Cardiac muscle cell (in vitro differentiated cells and primary cell): ENCODE data around the gene SLC29A3. TPM values are rescaled to one million over a fixed set of nuclear protein-coding genes. Genes with fewer than 3 reads are reported as not detected.

Source experiments
- DNase-seq, 2 donors: peaks; one replicate each; pipeline versions ENCODE4 v3.0.0 to v3.0.0-alpha.2; 2010 to 2017; ENCODE audit warnings: low read depth in 1 of 2, low spot score in 1 of 2
- H3K27ac ChIP-seq: fragments of 200-600 bp; sonication (generic); 2 replicates; pipeline ENCODE4 v1.5.1; 2016
- H3K27me3 ChIP-seq: fragments of 200-600 bp; sonication (generic); 2 replicates; pipeline ENCODE4 v1.6.0; 2016; ENCODE audit warnings: control low read depth
- H3K36me3 ChIP-seq: fragments of 200-600 bp; sonication (generic); 2 replicates; pipeline ENCODE4 v1.5.1; 2016; ENCODE audit warnings: control low read depth
- H3K4me1 ChIP-seq: fragments of 200-600 bp; sonication (generic); 2 replicates; pipeline ENCODE4 v1.8.1; 2017; ENCODE audit warnings: low read depth, mild to moderate bottlenecking, mixed run types
- H3K4me3 ChIP-seq: fragments of 200-600 bp; sonication (generic); 2 replicates; pipeline ENCODE4 v1.5.1; 2016; ENCODE audit warnings: mild to moderate bottlenecking
- H3K9me3 ChIP-seq: fragments of 200-600 bp; sonication (generic); 2 replicates; pipeline ENCODE4 v1.5.1; 2017; ENCODE audit warnings: low read depth, mild to moderate bottlenecking, control low read depth
- polyA plus RNA-seq: library from polyadenylated mRNA; unstranded; fragments of >200 nt; fragmentation: Nextera tagmentation; extraction: Ambion mirVana; gene quantifications from 2 replicates; pipeline ENCODE4 v1.2.1, GENCODE V29; 2016
- total RNA-seq: library from RNA; depleted of rRNA; stranded (reverse); fragments of >200 nt; gene quantifications from 2 replicates; pipeline ENCODE4 v1.2.3, GENCODE V29; 2016
- TF ChIP-seq, protein P1 (sequence below): IDR thresholded peaks from 2 replicates; pipeline ENCODE4 v1.5.1; 2012; ENCODE audit warnings: low read depth, mild to moderate bottlenecking, low read length

The SLC29A3 gene
- total and polyA plus RNA-seq, 2 experiments from 2014 or later = 3.5 to 4.0 TPM

DNA sequence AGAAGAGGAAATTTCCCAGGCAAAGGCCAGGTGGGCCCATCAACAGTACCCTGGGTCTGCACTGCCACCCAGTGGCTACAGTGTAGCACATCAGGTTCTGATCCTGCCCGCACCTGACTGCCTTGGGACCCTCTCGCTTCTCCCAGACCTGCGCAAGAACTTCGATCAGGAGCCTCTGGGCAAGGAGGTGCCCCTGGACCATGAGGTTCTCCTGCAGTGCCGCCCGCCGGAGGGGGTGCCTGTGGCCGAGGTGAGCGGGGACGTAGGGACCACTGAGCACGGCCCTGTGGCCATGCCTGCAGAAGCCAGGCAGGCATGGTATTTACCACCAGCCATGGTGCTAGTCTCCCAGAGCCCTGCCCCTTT is 33.9 kb upstream of the SLC29A3 start:
- H3K27me3 ChIP-seq = no peaks in the 10 kb centered on the region
- peak; percentile 50 to 61 for DNase-seq
- H3K36me3 ChIP-seq = peaks cover 53% of the 10 kb centered on the region
- H3K9me3 ChIP-seq = no peaks in the 10 kb centered on the region
- H3K4me1 ChIP-seq = peaks cover 2% of the 10 kb centered on the region
- no peak overlapping the region for H3K4me3 ChIP-seq
- H3K27ac ChIP-seq = no peak overlapping the region
- TF ChIP-seq, protein P1, sequence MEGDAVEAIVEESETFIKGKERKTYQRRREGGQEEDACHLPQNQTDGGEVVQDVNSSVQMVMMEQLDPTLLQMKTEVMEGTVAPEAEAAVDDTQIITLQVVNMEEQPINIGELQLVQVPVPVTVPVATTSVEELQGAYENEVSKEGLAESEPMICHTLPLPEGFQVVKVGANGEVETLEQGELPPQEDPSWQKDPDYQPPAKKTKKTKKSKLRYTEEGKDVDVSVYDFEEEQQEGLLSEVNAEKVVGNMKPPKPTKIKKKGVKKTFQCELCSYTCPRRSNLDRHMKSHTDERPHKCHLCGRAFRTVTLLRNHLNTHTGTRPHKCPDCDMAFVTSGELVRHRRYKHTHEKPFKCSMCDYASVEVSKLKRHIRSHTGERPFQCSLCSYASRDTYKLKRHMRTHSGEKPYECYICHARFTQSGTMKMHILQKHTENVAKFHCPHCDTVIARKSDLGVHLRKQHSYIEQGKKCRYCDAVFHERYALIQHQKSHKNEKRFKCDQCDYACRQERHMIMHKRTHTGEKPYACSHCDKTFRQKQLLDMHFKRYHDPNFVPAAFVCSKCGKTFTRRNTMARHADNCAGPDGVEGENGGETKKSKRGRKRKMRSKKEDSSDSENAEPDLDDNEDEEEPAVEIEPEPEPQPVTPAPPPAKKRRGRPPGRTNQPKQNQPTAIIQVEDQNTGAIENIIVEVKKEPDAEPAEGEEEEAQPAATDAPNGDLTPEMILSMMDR = peak; percentile 63

DNA sequence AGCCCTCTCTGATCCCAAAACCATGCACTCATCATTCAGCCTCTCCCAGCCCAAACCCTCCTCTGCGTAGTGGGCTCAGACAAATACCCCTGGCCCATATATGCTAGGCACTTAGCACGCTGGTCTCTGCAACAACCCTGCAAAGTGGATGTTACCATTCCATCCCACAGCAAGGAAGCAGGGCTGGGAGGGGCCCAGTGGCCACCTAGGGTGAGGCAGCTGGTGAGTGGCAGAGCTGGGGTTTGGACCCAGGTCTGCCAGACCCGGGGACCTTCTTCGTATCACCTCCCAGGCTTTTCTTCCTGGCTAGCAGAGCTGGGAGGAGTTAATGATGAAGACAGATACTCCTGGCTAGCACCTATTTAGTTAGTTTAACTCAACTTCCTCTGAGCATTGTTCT is 33.1 kb upstream of the SLC29A3 start:
- no peaks in the 10 kb centered on the region for H3K27me3 ChIP-seq
- no peaks in the 10 kb centered on the region for H3K9me3 ChIP-seq
- H3K4me3 ChIP-seq = no peak overlapping the region
- no peak overlapping the region for H3K27ac ChIP-seq
- TF ChIP-seq, protein P1 = no peak
- DNase-seq = no peak
- H3K4me1 ChIP-seq = peaks cover 2% of the 10 kb centered on the region
- peaks cover 51% of the 10 kb centered on the region for H3K36me3 ChIP-seq

DNA sequence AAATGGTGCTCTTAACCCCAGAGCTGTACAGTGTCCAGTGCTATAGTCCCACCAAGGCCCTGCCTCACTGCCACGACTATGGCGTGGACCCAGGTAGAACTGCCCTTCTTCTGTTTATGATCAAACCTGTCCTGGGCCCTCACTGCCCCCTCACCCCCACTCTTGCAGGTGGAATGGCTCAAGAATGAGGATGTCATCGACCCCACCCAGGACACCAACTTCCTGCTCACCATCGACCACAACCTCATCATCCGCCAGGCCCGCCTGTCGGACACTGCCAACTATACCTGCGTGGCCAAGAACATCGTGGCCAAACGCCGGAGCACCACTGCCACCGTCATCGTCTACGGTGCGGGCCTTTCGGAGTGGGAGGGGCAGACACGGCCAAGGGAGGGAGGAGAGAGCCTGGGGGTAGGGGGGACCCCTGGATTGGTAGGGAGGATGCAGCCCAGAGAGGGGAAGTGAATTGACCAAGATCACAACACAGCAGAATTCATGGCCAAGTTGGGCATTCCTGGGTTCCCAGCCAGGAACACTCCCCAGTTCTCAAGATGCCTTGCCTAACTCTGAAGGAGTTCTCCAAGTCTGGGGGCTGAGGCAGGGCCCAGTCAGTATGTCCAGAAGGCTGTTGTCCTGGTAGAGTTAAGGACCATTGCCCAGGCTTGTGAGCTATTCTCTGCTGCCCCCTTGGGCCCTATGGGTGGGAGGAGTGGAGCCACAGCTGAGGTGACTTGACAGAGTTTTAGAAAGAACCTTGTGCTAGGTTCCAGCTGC is 32.4 kb upstream of the SLC29A3 start:
- peaks cover 52% of the 10 kb centered on the region for H3K36me3 ChIP-seq
- H3K4me3 ChIP-seq = no peak overlapping the region
- no peaks in the 10 kb centered on the region for H3K9me3 ChIP-seq
- H3K4me1 ChIP-seq = peaks cover 2% of the 10 kb centered on the region
- TF ChIP-seq, protein P1 = no peak
- H3K27ac ChIP-seq = no peak overlapping the region
- no peaks in the 10 kb centered on the region for H3K27me3 ChIP-seq
- DNase-seq = no peak

DNA sequence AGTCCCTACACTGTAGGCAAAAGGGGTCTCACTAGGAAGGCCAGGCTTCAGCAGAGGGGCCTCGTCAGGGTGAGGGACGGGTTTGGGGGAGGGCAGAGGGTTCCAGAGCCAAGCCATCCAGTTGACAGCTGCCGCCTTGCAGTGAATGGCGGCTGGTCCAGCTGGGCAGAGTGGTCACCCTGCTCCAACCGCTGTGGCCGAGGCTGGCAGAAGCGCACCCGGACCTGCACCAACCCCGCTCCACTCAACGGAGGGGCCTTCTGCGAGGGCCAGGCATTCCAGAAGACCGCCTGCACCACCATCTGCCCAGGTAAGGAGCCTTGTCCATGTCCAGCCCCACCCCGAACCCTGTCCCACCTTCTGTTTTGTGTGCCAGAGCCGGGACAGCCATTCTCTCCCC is 31.6 kb upstream of the SLC29A3 start:
- H3K27me3 ChIP-seq = no peaks in the 10 kb centered on the region
- H3K9me3 ChIP-seq = no peaks in the 10 kb centered on the region
- no peak overlapping the region for H3K27ac ChIP-seq
- TF ChIP-seq, protein P1 = no peak
- peaks cover 2% of the 10 kb centered on the region for H3K4me1 ChIP-seq
- H3K36me3 ChIP-seq = peaks cover 55% of the 10 kb centered on the region
- no peak for DNase-seq
- no peak overlapping the region for H3K4me3 ChIP-seq

DNA sequence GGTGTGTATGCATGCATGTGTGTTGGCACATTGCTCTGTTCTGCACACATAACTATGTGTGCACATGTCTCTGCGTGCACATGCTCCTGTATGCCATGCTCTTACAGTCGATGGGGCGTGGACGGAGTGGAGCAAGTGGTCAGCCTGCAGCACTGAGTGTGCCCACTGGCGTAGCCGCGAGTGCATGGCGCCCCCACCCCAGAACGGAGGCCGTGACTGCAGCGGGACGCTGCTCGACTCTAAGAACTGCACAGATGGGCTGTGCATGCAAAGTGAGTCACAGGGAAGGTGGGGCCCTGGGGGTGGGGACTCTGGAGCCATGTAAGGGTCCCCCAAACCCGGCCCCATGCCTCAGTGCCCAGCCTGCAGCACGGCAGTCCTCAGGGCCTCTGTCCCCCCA is 30.6 kb upstream of the SLC29A3 start:
- H3K9me3 ChIP-seq = no peaks in the 10 kb centered on the region
- peaks cover 2% of the 10 kb centered on the region for H3K4me1 ChIP-seq
- peaks cover 61% of the 10 kb centered on the region for H3K36me3 ChIP-seq
- no peak overlapping the region for H3K4me3 ChIP-seq
- TF ChIP-seq, protein P1 = no peak
- no peaks in the 10 kb centered on the region for H3K27me3 ChIP-seq
- DNase-seq = no peak
- no peak overlapping the region for H3K27ac ChIP-seq
